ENCODE measurements around the gene PLGRKT.
"Not testable (repeated sequence)": the region's sequence is repeated elsewhere in the genome, so short reads cannot be mapped to it uniquely, and the experiment has no call there.

Gene PLGRKT

GRCh38 chr9:5429873-5430564, 7.7 kb downstream of the PLGRKT start:
- DNase-seq = no peak

GRCh38 chr9:5428794-5429528, 8.8 kb downstream of the PLGRKT start:
- no peak for DNase-seq

GRCh38 chr9:5428172-5428571, 9.6 kb downstream of the PLGRKT start:
- DNase-seq = no peak

GRCh38 chr9:5427005-5427404, 10.7 kb downstream of the PLGRKT start:
- DNase-seq = no peak

GRCh38 chr9:5425006-5425628, 12.6 kb downstream of the PLGRKT start:
- peak; percentile 64 for DNase-seq

GRCh38 chr9:5422276-5422675, 15.4 kb downstream of the PLGRKT start:
- no peak for DNase-seq

DNA sequence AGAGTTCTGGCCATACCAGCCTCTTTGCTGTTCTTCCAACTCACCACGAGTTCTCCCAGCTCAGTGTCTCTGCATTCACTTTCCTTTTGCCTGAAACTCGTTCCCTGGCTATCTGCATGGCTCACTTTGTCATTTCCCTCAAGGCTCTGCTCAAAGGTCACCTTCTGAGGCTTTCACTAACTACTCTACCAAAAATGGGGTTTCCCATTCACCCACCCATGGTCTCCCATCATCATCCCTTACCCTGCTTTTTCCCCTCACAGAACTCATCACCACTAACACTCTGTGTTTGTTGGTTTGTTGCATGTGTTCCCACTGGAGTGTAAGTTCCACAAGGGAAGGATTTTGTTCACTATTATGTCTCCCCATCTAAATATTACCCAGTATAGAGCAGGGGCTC, 16.6 kb downstream of the PLGRKT start:
- no peak for DNase-seq

GRCh38 chr9:5419987-5420386, 17.7 kb downstream of the PLGRKT start:
- no peak for DNase-seq

DNA sequence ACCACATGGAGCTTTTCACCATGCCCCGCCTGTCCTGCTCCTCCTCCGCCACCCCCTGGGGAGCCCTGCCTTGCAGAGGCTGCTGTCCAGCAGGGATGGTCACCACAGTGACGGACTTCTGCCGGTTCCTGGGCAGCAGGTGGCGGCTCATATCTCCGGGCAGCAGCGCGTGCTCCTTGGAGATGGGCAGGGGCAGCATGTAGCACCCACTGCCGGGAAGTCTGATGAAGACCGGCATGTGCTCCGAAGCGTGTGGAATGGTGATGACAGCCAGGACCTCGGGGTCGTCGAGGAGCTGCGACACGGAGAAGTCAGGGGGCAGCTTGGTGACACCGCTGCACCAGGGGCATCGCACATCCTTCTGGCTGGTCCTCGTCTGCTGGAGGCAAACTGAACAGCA, 19.2 kb downstream of the PLGRKT start:
- DNase-seq = no peak

GRCh38 chr9:5416953-5417352, 20.8 kb downstream of the PLGRKT start:
- no peak for DNase-seq

GRCh38 chr9:5408596-5408995, 29.1 kb downstream of the PLGRKT start:
- DNase-seq = no peak

DNA sequence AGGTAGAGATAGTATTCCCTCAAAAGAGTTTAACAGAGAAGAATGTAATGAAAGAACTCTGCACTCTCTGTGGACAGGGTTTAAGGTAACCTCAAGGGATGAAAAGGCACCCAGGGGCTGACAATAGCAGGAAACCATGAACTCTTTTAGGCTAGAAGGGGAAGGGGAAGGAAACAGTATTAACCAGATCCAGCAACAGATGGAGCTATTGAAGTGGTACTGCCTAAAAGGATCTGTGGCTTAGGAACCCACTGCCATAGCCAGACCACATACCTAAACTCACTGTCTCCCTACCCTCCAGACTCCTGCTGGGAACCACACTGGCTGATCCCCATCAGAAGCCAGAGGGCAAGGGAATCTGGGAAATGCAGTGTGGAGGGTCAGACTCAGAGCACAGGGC, 35.5 kb downstream of the PLGRKT start:
- DNase-seq = no peak

DNA sequence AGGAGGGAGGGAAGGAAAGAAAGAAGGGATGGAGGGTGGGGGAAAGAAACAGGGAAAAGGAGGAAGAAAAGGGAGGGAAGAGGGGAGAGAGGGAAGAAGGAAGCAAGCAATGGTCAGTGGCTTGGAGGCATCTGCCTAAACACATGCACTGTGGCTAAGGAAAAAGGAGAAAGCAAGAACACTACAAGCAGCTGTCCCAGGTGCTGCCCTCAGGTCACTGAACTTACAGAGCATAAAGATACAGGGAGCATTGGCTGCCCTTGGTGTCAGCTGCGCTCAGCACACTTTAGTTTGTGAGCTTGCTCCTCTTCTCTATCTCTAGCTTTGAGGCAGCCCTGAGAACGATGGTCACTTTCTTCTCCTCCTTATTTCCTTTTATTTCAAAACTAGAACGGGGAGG, 40.2 kb downstream of the PLGRKT start:
- not testable (repeated sequence) for DNase-seq

GRCh38 chr9:5395428-5395827, 42.3 kb downstream of the PLGRKT start:
- no peak for DNase-seq

GRCh38 chr9:5393976-5394375, 43.7 kb downstream of the PLGRKT start:
- not testable (repeated sequence) for DNase-seq

- no peak for DNase-seq
Measured at GRCh38 chr9:5393497-5393896, 44.2 kb downstream of the PLGRKT start.

- no peak for DNase-seq
Measured at GRCh38 chr9:5392285-5392684, 45.4 kb downstream of the PLGRKT start.

DNA sequence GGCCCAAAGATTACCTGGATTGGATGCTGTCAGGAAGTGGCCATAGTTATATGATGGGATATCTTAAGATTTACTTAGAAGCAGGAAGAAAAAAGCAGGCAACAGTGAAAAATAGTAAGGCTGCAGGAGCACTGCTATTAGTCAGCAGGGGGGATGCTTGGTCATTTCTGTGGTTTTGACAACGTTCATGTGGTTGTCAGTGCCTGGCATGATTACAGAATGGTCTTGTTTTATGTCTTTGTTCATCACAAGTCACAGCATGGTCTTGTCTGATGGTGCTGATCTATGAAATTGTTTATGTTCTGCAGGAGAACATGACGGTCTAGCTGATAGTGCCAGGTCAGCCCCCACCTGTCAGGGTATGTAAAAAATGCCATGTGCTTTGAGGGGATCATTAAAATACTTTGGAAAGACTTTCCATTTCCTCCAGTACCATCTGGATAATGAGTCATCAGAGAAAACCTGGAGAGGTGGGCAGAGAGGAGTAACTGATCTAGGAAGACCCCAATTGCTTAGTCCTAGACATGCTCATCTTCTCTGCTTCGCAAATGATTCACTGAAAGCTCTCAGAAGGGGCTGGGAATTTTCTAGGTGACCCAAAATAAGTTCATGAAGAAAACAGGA, 48.5 kb downstream of the PLGRKT start:
- peak; percentile 89 for DNase-seq

- DNase-seq = no peak
Measured at GRCh38 chr9:5388026-5388819, 49.5 kb downstream of the PLGRKT start.

- no peak for DNase-seq
Measured at GRCh38 chr9:5384436-5384835, 53.3 kb downstream of the PLGRKT start.

- no peak for DNase-seq
Measured at GRCh38 chr9:5382479-5382878, 55.2 kb downstream of the PLGRKT start.

- DNase-seq = peak; percentile 48
Measured at GRCh38 chr9:5375790-5376477, 61.8 kb downstream of the PLGRKT start.

Data from activated CD4-positive, alpha-beta T cell treated with anti-CD3 and anti-CD28 coated beads, Interleukin-2, amount 50 U/mL, for 16 hours (primary cell).